Smooth muscle cell (in vitro differentiated cells): ENCODE results near the gene STX19. TPM values are rescaled to one million over a fixed set of nuclear protein-coding genes. Genes with fewer than 3 reads are reported as not detected.

Experiments used
- DNase-seq: peaks from one replicate; lab custom pipeline; 2025; ENCODE audit not compliant: unreplicated experiment; lab: John Stamatoyannopoulos, UW
- H2AFZ ChIP-seq: fragments of 200-600 bp; sonication (generic); 2 replicates; pipeline ENCODE4 v1.6.0; 2016; ENCODE audit warnings: antibody characterized with exemption, low read depth, mild to moderate bottlenecking
- H3F3A ChIP-seq: fragments of 200-600 bp; sonication (generic); 2 replicates; pipeline ENCODE4 v1.6.0; 2017; ENCODE audit warnings: antibody characterized with exemption, low read depth
- H3K27ac ChIP-seq: fragments of 200-600 bp; sonication (generic); 2 replicates; pipeline ENCODE4 v1.5.1; 2016; ENCODE audit warnings: low read depth, mild to moderate bottlenecking
- H3K27me3 ChIP-seq: fragments of 200-600 bp; sonication (generic); 2 replicates; pipeline ENCODE4 v1.6.1; 2016; ENCODE audit warnings: low read depth, mild to moderate bottlenecking
- H3K36me3 ChIP-seq: fragments of 200-600 bp; sonication (generic); 2 replicates; pipeline ENCODE4 v1.5.1; 2016; ENCODE audit warnings: low read depth
- H3K4me1 ChIP-seq: fragments of 200-600 bp; sonication (generic); 2 replicates; pipeline ENCODE4 v1.5.1; 2016; ENCODE audit warnings: low read depth
- H3K4me2 ChIP-seq: fragments of 200-600 bp; sonication (generic); 2 replicates; pipeline ENCODE4 v1.6.0; 2016; ENCODE audit warnings: mild to moderate bottlenecking
- H3K4me3 ChIP-seq: fragments of 200-600 bp; sonication (generic); 2 replicates; pipeline ENCODE4 v1.5.1; 2016; ENCODE audit warnings: mild to moderate bottlenecking
- H3K79me2 ChIP-seq: fragments of 200-600 bp; sonication (generic); 2 replicates; pipeline ENCODE4 v1.6.0; 2016; ENCODE audit warnings: low read depth, mild to moderate bottlenecking
- H3K9ac ChIP-seq: fragments of 200-600 bp; sonication (generic); 2 replicates; pipeline ENCODE4 v1.6.0; 2016; ENCODE audit warnings: low read depth
- H3K9me3 ChIP-seq: fragments of 200-600 bp; sonication (generic); replicated peaks from 2 replicates; pipeline ENCODE4 v1.5.1; 2016; ENCODE audit warnings: low read depth
- H4K20me1 ChIP-seq: fragments of 200-600 bp; sonication (generic); 2 replicates; pipeline ENCODE4 v1.6.0; 2016; ENCODE audit warnings: low read depth
- CTCF ChIP-seq: fragments of 200-600 bp; sonication (generic); IDR thresholded peaks from 2 replicates; pipeline ENCODE4 v1.5.1; 2017; ENCODE audit warnings: borderline replicate concordance, mild to moderate bottlenecking, antibody characterized with exemption; ENCODE audit not compliant: insufficient read depth, poor library complexity, severe bottlenecking
- WGBS: methylation state at CpG from one replicate; pipeline ENCODE4 v1.1.7; 2016; ENCODE audit warnings: low lambda C conversion rate; 5-methylcytosine and 5-hydroxymethylcytosine counted together
- polyA plus RNA-seq: library from polyadenylated mRNA; unstranded; fragments of >200 nt; fragmentation: Nextera tagmentation; extraction: Ambion mirVana; gene quantifications from 2 replicates; pipeline ENCODE4 v1.2.1, GENCODE V29; 2016
- total RNA-seq: library from RNA; depleted of rRNA; stranded (reverse); fragments of >200 nt; gene quantifications from 2 replicates; pipeline ENCODE4 v1.2.3, GENCODE V29; 2014

Gene STX19
- total and polyA plus RNA-seq, 2 experiments from 2014 or later, result 0.23 to 0.94 TPM

GRCh38 chr3:93979850-93980676 is 48.3 kb downstream of the STX19 start, which contains the start of gene ARL13B:
ARL13B (plus strand) TSS chr3:93980155; CDS start chr3:93980424, 269 bp downstream.
- H3K79me2 ChIP-seq, result peaks cover 47% of the 10 kb centered on the region
- peak within 1 kb of the TSS; percentile 96 for H3K9ac ChIP-seq
- peak within 1 kb of the TSS; percentile 95 for H3K4me3 ChIP-seq
- no peaks in the 10 kb centered on the region for H3F3A ChIP-seq
- peak within 1 kb of the TSS; percentile 100 for H2AFZ ChIP-seq
- no peak for TF ChIP-seq CTCF
- no peaks in the 10 kb centered on the region for H3K27me3 ChIP-seq
- peaks cover 15% of the 10 kb centered on the region for H4K20me1 ChIP-seq
- H3K27ac ChIP-seq, result peak within 1 kb of the TSS; percentile 95
- H3K4me1 ChIP-seq, result peaks cover 11% of the 10 kb centered on the region
- peak; percentile 86 for DNase-seq
- peak within 1 kb of the TSS; percentile 90 for H3K4me2 ChIP-seq
- H3K36me3 ChIP-seq, result no peaks in the 10 kb centered on the region
- H3K9me3 ChIP-seq, result no peaks in the 10 kb centered on the region
- WGBS, result under 1% methylated on average over 66 of the region's 66 CpGs

GRCh38 chr3:93973131-93974126 is 55.0 kb downstream of the STX19 start, which contains the start of gene PROS1:
PROS1 (minus strand) TSS chr3:93973896; CDS start chr3:93973749, 147 bp downstream.
- no peak for TF ChIP-seq CTCF
- H4K20me1 ChIP-seq, result no peaks in the 10 kb centered on the region
- peaks cover 12% of the 10 kb centered on the region for H3F3A ChIP-seq
- H3K9ac ChIP-seq, result peak within 1 kb of the TSS; percentile 73
- H3K4me2 ChIP-seq, result peak within 1 kb of the TSS; percentile 94
- H3K4me3 ChIP-seq, result peak within 1 kb of the TSS; percentile 72
- H3K9me3 ChIP-seq, result no peaks in the 10 kb centered on the region
- H3K4me1 ChIP-seq, result peaks cover 8% of the 10 kb centered on the region
- peak within 1 kb of the TSS; percentile 100 for H2AFZ ChIP-seq
- 7% methylated on average over 28 of the region's 53 CpGs for WGBS
- no peaks in the 10 kb centered on the region for H3K27me3 ChIP-seq
- no peaks in the 10 kb centered on the region for H3K36me3 ChIP-seq
- peak within 1 kb of the TSS; percentile 62 for H3K27ac ChIP-seq
- peak; percentile 45 for DNase-seq
- H3K79me2 ChIP-seq, result no peaks in the 10 kb centered on the region

GRCh38 chr3:93969997-93970396 is 58.4 kb downstream of the STX19 start:
- Histone ChIP-seq H2AFZ (no peak overlapping the region), H3K9ac (no peak overlapping the region), H3K9me3 (no peaks in the 10 kb centered on the region), H4K20me1 (no peaks in the 10 kb centered on the region), H3K27ac (no peak overlapping the region), H3K4me1 (peaks cover 8% of the 10 kb centered on the region), H3K4me3 (no peak overlapping the region), H3K27me3 (no peaks in the 10 kb centered on the region), H3F3A (peaks cover 12% of the 10 kb centered on the region), H3K4me2 (no peak overlapping the region), H3K79me2 (no peaks in the 10 kb centered on the region), H3K36me3 (no peaks in the 10 kb centered on the region)
- TF ChIP-seq CTCF, result no peak
- WGBS, result 96% methylated on average over 1 of the region's 1 CpG
- no peak for DNase-seq
